GM18507 (cell line): ENCODE data around the gene CCDC188.
"Not testable (repeated sequence)": the region's sequence is repeated elsewhere in the genome, so short reads cannot be mapped to it uniquely, and the experiment has no call there.

Source experiments
- DNase-seq: peaks from one replicate; pipeline ENCODE4 v3.0.0; 2011; ENCODE audit warnings: low read depth; ENCODE audit not compliant: insufficient read length; ENCODE audit errors: extremely low spot score
- FAIRE-seq: peaks from 2 replicates; lab custom pipeline; 2011; peaks lifted over from hg19 to GRCh38; lab: Jason Lieb, UNC

Gene CCDC188

DNA sequence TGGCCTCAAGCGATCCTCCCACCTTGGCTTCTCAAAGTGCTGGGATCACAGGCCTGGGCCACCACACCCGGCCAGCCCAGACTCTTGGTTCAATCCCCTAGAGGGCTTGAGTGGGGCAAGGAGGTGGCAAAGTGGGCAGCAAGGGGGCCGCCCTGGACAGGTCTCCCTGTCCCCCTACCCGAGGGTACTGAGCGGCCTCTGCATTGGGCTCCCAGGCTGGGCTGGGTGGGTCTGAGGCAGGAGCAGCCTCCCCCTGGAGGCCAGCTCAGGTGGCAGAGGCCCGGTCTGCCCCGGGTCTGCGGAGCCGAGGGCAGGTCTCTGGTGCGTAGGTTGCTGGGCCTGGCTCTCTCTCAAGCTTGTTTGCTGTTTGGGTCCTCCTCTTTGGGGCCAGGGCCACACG is 22.4 kb upstream of the CCDC188 start:
- FAIRE-seq (no peak), DNase-seq (no peak)

DNA sequence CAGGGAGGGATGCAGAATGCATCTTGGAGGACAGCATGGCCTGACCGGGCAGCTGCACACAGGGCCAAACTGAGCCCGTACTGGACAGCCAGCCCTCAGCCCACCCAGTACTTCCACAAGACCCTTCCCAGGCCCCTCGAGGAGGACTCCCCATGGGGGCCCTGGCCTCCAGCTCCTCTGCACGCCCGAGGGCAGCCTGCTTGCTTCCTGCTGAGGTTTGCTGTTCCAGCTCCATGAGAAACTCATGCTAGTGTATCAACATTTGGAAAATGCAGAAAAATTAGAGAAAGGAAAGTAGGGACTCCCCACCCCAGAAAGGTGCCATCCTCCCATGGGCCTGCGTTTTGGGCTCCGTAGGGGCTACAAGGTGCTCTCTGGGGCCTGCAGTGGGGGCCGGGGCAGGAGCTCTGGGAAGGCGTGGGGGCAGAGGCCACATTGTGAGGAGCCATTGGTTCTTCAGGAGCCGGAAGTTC is 21.3 kb upstream of the CCDC188 start:
- DNase-seq (no peak), FAIRE-seq (no peak)

DNA sequence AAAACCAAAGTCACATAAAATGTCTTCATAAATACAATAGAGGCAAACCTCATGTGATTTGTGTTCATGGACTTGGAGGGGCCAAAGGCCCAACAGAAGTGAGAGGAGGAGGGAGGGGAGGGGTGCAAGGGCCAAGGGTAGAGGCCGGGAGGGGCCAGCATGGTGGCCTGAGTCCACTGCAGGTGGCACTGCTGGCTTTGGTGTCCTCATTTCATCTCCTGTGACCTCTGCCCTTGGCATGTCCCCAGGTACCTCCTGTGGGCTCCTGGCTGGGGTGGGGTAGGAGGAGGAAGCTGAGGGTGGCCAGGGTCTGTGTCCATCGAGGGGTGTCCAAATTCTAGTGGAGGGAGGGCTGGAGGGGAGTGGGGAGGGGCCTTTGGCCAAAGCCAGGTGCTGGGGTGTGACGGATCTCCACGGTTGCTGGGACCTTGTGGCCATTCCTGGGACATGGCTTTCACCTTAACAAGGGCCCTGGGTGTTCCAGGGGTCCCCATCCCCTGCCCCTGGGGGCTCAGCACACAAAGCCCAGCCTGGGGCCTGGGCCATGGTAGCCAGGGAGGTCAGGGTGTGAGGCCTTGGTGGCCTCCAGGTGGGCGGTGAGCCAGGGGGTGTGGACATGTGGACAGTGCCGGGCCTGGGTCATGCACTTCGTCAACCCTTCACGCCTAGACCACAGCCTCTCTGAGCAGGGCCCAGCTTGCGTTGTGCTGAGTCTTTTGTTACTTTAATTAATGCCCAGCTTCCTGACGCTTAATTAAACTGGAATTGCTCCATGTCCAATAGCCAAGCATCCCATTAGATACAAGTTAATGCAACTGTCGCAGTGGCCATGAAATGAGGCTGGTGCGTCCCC is 20.7 kb upstream of the CCDC188 start:
- FAIRE-seq (no peak), DNase-seq (no peak)

DNA sequence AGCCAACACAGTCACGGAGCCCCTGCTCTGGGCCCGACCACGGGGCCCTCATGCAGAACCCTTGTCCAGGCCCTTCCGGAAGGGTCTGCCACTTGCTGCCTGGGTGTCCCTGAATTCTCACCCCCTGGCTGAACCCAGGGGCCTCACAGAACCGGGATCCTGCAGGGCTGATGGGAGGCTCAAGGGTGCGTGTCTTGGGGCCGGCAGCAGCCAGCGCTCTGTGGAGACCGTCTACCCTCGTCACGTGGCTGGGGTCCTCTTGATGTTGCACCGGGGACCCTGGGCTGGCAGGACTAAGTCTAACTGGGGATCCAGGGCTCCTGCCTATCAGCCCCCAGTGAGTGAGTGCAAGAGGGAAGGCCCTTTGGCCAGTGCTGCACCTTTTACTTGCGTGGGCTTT is 19.3 kb upstream of the CCDC188 start:
- FAIRE-seq: no peak
- no peak for DNase-seq

DNA sequence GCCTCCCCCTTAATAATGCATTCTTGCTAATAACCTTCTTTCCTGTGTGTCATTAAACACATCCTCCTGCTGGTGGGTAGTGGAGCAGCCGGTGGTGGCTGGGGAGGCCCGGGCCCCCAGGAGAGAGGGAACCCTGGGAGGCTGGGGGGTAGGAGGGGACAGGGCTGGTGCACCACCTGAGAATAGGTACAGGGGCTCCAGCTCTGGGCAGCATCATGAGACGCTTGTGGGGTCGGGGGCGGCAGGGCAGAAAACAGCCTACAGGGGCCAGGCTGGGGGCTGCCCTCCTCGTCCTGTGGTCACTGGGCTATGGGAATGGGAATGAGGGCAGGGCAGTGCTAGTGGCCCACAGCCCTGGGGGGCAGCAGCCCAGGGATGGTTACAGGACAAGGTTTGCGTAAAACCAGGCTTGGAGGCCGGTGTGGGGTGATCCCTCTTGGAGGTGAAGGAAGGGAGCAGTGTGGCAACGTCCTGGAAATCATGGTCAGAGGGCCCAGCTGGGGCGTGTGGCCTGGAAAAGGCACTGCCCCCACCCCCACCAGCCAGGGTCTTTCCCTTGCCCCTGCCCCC is 18.5 kb upstream of the CCDC188 start:
- no peak for FAIRE-seq
- DNase-seq: no peak

DNA sequence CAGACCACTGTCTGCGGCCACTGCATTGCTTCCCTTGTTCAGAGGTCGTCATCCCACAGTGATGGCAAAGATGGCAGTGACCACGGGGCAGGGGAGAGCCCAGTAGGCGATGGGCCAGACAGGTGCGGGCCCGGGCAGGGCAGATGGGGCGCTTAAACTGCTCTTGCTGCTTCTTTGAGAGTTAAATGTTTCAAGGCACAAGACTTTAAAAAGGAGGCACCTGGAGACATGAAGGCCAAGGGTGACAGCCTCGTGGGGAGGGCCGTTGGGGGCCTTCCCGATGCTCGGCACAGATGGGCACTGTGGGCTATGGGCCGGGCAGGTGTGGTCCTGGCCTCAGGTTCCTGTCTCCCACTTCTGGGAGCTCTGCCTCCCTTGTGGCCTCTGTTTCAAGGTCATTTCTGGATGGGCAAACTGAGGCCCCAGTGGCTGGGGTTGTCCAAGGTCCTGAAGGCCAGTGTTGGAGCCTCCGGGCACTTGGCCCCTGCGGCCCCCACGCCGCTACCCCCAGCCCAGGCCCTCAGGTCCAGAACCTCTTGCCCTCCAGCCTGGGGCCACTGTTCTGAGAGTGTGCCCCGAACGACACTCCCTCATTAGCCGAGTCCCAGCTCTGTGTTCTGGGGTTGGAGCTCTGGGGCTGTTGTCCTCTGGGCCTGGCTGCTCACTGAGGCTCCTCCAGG is 16.9 kb upstream of the CCDC188 start:
- no peak for FAIRE-seq

DNA sequence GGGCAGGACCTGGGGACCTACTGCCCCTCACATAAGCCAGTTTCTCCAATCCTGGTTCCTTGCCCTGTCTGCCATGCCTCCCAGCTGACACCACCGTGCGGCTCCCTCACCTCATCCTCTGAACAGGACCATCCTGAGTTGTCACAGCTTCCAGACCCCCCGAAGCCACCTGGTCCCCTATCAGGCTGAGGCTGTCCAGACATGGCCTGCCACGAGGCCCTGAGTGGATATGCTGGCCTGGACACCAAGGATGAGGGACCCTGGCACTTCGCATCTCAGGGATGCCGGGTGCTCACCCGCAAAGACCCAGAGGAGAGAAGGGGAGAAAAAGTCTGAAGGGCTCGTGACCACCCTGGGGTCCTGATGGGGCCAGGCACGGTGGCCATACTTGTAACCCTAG is 15.8 kb upstream of the CCDC188 start:
- DNase-seq: no peak
- FAIRE-seq: no peak

More for the DNA sequence above, 16.9 kb upstream of the CCDC188 start:
- no peak for DNase-seq

DNA sequence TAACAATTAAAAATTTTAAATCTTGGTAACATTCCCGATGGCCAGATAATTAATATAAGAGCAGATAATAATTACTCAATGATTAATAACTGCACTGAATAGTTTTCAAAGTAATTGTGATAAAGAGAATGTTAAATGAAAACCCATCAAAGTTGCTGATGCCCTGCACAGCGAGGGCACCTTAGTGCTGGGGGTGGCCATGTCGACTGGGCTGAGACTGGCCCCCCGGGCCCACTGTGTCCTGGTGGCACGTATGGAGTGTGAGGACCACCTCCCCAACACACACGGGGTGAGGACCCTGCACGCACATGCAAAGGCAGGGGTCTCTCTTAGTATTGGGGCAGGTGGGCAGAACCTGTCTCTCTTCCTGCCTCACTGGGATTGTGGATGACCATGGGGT is 15.1 kb upstream of the CCDC188 start:
- FAIRE-seq (no peak), DNase-seq (no peak)

DNA sequence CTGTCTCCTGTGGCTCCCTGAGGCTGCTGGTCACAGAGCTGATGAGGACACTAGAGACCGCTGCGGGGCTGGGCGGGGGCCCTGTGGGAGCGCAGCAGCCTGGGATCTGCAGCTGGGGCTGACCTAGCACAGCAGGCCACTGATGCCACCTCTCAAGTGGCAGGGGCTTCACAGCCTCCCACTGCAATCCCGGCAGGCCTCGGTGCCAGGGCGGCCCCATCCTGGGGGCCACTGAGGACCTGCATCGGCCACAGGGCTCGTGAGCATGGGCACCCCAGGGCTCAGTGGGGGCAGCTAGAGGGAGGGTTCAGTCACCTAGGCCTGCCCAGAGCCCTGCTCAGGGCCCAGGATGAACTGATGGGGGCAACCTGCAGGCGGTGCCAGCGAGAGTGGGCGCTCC is 14.6 kb upstream of the CCDC188 start:
- FAIRE-seq (no peak), DNase-seq (no peak)

DNA sequence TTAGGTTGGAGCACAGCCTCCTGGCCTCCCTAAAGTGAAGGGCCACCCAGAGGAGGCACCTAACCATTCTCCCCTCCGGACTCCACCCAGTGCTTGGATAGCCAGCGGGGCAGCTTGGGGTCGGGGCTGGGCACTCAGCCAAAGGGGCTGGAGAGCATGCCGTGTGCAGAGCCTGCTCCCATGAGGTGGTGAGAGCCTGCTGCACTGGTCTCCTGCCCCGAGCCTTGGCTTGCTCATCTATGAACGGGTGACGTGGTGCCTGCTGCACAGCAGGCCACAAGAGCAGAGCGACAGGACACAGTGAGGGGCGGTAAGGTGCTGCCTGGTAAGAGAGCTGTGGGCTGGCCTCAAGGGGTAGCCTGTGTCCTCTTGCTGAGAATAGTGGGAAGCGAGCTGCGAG is 14.0 kb upstream of the CCDC188 start:
- FAIRE-seq: no peak
- no peak for DNase-seq

DNA sequence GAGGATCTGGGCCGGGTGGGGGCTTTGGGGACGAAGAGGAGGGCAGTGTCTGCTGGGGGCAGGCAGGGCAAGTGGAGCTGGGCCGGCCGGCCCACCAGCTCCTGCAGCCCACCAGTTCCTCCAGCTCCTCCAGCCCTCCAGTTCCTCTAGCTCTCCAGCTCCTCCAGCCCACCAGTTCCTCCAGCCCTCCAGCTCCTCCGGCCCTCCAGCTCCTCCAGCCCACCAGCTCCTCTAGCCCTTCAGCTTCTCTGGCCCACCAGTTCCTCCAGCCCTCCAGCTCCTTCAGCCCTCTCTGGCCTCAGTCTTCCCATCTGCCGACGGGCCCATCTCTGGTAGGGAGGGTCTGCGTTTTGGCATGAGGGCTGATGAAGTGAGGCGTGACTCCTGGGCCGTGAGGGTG is 9.2 kb upstream of the CCDC188 start:
- DNase-seq: no peak
- no peak for FAIRE-seq

DNA sequence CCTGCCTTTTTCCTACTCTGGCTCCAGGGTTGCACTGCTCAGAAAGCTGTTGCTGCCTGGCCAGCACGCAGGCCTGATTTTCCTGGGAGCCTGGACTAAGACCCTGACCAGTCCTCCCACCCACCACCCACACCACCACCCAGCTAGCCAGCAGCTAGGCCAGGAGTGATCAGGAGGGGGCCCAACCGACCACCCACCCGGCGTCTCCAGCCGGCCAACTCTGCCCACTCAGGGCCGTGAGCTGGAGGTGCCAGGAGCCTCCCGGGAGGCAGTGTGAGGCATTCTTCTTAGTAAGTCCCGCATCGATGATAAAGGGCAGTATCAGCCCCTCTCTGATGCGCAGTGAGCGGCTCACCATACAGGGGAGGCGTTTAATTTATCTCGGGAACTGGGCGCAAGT is 8.7 kb upstream of the CCDC188 start:
- not testable (repeated sequence) for DNase-seq, FAIRE-seq

DNA sequence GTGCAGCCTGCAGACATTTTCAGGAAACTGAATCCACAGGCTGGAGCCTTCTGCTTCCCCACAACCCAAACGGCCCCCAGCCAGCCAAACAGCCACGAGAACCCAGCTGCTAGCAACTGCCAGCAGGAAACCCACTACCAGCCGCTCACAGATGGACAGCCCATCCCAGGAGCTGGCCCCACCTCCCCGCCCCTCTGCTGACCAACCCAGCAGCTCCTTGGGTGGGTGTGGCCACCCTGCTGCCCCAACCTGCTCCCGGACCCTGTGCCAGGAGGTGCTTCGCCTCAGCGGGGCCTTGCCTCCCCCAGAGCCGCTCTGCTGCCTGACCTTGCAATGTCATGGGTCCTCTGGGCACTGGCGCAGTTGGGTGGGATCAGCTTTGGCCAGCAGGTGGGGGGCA is 8.2 kb upstream of the CCDC188 start:
- FAIRE-seq (no peak), DNase-seq (no peak)

DNA sequence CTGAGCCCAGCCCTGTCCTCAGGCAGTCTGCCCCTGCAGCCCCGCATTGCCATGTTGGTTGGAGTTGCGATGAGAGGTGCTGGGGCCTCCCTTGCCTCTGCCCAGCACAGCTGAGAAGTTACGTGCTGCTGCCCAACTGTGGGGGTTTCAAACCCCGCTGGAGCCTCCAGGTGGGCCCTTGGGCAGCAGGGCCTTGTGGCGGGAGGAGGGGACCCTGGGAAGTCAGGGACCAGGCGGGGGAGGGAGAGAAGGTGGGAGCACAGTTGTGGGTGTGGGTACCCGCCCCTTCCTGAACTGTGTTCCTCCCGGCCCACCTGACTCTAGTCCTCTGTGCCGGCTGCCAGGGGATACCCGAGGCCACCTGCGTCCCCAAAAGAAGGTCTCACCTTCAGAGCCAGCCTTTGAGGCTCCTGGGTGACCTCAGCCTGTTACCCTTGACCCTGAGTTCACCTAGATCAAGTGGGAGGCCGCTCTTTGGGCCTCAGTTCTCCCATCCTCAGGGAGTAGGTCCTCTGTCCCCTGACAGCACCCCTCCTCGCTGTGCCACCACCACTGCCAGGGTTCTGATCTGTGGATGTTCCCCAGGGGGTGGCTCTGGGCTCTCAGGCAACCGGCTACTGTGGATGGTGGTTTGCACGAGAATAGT is 7.7 kb upstream of the CCDC188 start:
- DNase-seq (no peak), FAIRE-seq (no peak)

DNA sequence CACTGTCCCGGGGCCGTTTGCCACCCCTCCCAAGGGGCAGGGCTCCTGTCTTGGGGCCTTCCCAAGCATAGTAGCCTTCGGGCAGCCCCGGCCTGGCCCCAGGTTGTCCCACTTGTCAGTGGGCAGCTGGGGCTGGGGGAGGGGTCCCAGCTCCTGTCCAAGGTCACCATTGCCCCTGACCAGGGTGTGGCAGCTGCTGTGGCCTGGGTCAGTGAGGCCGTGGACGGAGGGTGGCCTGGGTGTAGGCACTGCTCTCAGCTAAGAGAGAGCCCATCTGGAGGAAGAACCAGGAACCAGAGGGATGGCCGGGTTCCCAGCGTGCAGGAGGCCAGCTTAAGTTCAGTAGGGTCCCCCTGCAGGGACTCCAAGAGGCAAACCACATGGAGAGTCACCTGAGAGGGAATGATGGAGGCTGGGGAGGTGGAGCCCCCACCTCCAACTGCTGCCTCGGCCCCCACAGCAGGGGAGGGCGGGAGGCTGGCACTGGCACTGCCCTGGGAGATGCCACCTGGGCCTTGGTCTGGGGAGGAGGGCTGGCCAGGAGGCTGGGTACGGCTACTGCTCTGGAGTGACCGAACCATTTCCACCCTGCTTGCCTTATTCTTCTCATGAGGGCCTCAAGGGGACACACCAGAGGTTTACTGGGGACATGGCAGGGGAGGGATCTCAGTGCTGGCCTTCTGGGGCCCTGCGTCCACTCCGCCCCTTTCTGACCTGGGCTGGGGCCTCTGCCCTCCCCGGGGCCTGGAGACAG is 6.8 kb upstream of the CCDC188 start:
- FAIRE-seq: no peak

DNA sequence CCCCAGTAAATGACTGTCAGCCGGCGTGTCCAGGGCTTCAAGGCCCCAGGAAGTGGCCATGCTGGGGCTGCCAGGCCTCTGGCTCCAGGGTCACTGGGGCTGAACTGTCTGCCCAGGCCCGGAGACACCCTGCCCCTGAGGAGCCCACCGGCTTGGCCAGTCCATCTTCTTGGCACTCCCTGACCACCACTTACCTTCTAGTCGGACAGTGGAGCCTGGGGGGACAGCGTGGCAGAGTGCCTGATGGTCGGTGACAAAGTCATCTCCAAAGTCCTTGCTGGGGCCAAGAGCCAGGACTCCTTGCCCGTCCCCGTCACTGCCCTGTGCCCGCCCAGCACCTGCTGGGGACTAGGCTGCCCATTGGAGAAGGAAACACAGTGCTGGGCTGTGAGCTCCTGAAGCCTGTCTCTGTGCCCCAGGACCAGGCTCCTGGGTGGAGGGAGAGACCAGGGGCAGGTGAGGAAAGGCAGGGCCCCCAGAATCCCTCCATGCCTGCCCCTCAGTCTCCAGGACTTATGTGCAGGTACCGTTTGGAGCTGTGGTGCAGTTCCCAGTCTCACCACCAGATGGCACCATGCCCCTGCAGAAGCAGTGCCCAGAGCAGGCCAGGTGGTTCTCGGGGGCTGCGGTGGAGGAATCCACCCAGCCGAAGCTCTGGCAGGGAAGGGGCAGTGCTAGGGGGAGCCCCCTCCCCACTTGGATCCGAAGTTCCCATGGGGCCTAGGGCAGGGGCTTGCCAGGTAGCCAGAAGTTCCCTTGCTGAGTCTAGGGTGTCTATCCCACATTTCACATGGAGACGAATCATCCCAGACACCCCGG is 6.0 kb upstream of the CCDC188 start:
- DNase-seq: peak; percentile 87

More for the DNA sequence above, 6.8 kb upstream of the CCDC188 start:
- no peak for DNase-seq

DNA sequence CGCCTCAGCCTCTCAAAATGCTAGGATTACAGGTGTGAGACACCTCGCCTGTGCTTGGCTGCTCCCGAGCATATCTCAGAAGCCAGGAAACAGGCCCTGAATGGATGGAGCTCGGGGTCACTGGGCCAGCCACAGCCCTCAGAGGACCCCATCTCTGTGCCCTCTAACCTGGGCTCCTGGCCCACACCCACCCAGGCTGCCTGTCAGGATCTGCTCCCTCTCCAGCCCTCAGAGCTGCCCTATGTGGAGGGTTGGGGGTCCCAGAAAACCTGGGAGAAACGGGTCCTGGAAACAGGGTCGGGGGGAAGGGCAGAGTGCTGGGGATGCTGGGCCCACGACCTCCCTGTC is 5.2 kb upstream of the CCDC188 start:
- FAIRE-seq: no peak

More for the DNA sequence above, 6.0 kb upstream of the CCDC188 start:
- FAIRE-seq: peak; percentile 91

DNA sequence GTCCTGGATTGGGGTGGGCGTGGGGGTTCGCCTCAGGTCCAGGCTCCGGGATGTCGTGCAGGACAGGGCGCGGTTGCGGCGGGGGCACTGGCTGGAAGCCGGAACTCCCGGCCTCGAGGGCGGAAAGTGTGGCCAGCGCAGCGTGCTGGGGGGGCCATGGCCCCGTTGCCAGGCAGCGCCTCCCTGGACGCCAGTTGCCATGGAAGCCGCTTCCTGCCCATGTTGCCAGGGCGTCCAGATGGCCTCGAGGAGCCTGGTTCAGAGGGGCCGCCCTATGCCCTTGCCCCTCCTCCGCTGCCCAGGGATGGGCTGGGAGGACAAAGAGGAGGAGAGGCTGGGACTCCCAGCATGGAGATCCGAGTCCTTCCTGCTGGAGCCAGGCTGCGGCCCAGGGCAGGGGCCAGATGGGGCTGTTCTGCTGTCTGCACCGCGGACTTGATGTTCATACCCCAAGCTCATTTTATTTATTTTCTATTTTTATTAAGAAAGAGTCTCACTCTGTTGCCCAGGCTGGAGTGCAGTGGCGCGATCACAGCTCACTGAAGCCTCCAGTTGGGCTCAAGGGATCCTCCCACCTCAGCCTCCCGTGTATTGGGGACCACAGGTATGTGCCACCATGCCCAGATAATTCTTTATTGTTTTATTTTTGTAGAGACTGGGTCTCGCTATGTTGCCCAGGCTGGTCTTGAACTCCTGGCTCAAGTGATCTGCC is 4.6 kb upstream of the CCDC188 start:
- FAIRE-seq: no peak
- DNase-seq: no peak

More for the DNA sequence above, 5.2 kb upstream of the CCDC188 start:
- DNase-seq: no peak
